PC-9 (cell line): ENCODE data around the gene PTPRM.

ENCODE experiments used
- CTCF ChIP-seq: fragments of 200-600 bp; sonication (generic); conservative IDR thresholded peaks from 2 replicates; pipeline ENCODE4 v1.6.1; 2017; ENCODE audit warnings: mixed run types, antibody characterized with exemption, mild to moderate bottlenecking, moderate library complexity
- EZH2 ChIP-seq: fragments of 200-600 bp; sonication (generic); IDR thresholded peaks from 2 replicates; pipeline ENCODE4 v1.8.0; 2017; ENCODE audit warnings: antibody characterized with exemption, low read depth

DNA sequence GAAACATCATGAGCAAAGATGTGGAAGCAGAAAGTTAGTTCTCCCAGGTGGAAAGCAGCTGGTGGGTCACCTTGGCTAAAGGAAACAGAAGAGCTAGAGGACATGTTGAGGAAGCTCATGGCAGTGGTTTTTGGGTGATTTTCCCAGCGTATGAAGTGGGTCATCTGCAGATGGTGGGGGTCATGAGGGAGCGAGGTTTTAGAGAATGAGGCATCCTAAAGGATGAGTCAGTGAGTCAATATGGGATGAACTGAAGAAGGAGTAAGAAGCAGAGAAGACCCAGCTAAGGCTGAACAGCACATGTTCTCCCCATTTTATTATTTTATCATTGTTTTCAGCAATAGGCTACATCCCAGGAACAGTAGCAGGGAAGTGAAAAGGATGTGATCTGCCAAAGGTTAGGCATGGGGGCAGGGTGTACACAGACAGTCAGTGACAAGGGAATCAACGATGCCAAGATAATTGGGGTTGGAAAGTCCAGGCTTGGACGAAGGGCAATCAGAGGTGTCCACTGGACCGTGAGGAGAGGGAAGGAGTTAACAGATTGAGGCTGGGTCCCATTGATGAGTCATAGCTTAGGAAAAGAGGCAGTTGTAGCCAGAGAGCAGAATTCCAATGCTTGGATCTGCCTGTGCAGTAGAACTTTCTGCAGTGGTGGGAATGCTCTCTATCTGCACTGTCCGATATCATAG is 752.8 kb downstream of the PTPRM start:
- TF ChIP-seq CTCF (no peak), EZH2 (no peak)
